Mucosa of rectum (tissue), 2 donors: Measurements from ENCODE around the gene TRA2B.

Experiments used
- H3K27ac ChIP-seq, 2 donors: one replicate each; pipeline ENCODE4 v1.7.0; 2013; ENCODE audit warnings: inconsistent platforms in 2 of 2, low read depth in 2 of 2, low read length in 2 of 2
- H3K27me3 ChIP-seq, 2 donors: one replicate each; pipeline ENCODE4 v1.7.0; 2013; ENCODE audit warnings: low read length in 2 of 2; ENCODE audit not compliant: control insufficient read depth in 2 of 2, insufficient read depth in 2 of 2
- H3K36me3 ChIP-seq, 2 donors: one replicate each; pipeline ENCODE4 v1.7.0; 2013; ENCODE audit warnings: low read length in 2 of 2; ENCODE audit not compliant: control insufficient read depth in 2 of 2, insufficient read depth in 2 of 2
- H3K4me1 ChIP-seq, 2 donors: one replicate each; pipeline ENCODE4 v1.7.0; 2013; ENCODE audit warnings: low read length in 2 of 2, mild to moderate bottlenecking in 1 of 2; ENCODE audit not compliant: control insufficient read depth in 2 of 2, insufficient read depth in 2 of 2
- H3K4me3 ChIP-seq, 2 donors: one replicate each; pipeline ENCODE4 v1.7.0; 2013; ENCODE audit warnings: low read length in 2 of 2
- H3K9ac ChIP-seq, 2 donors: one replicate each; pipeline ENCODE4 v1.7.0; 2013; ENCODE audit warnings: low read length in 2 of 2, low read depth in 1 of 2, mild to moderate bottlenecking in 1 of 2
- H3K9me3 ChIP-seq, 2 donors: one replicate each; pipeline ENCODE4 v1.7.0; 2013; ENCODE audit warnings: low read length in 2 of 2; ENCODE audit not compliant: control insufficient read depth in 2 of 2
- donor health status: healthy.
- donor health status: Normal muscosa, but diverticular disease.

TRA2B gene

DNA sequence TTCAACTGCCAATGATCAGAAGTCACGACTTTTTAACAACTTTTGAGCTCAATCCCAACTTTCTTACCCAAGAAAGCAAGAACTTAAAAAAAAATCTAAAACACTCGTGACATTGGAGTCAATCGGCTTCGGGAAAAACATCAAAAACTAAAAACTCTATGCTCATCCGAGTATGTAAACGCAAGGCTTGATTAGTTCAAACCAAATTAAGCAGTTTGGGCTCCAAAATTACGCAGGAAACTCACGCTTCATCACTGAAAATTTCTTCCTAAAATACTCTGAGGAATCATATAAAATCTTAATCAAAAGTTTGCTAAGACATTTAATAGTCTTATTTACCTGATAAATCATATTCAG, 1.6 kb downstream of the TRA2B start:
- no peaks in the 10 kb centered on the region for H3K36me3 ChIP-seq
- H3K4me3 ChIP-seq = peak overlapping the region; percentile 99 to 100
- peak overlapping the region; percentile 100 for H3K9ac ChIP-seq
- H3K9me3 ChIP-seq = no peaks in the 10 kb centered on the region
- peak overlapping the region; percentile 99 to 100 for H3K27ac ChIP-seq
- H3K27me3 ChIP-seq = no peaks in the 10 kb centered on the region
- H3K4me1 ChIP-seq = peaks cover 32 to 39% of the 10 kb centered on the region in 2 donors

DNA sequence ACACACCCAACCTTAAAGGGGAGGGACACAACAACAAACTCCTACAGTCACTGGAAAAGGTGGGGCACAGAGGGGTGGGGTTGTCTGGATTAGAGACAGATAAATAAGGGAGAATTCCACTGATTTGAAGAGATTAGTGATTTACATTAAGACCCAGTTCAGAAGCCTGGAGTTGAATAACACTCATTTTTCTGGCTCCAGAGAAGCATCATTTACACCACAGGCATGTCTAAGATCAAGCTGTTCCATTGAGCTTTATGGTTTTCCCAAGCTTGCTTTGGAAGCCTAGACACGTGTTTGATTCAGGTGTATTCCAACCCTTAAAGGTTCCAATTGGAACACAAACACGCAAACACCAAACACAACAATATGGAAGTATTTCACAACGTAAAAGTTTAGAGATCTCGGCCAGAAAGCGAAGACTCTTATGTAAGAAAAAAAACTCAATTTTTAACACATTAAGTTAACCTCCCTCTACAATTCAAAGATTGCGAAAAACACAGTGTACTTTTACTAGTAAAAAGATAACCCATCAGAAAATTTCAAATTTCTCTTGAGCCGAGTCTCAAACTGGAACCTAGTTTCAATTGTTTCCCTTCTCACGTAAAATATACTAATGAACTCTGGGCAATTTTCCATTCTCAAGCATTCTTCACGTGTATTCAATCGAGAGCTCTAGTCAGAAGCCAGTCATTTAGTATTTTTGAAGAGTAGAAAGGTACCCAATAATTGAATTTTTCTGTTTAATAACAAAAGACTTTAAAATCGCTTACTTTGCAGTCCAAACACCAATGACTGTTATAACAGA, 2.1 kb downstream of the TRA2B start:
- peaks cover 36 to 44% of the 10 kb centered on the region in 2 donors for H3K4me1 ChIP-seq
- no peaks in the 10 kb centered on the region for H3K9me3 ChIP-seq
- H3K9ac ChIP-seq = peak overlapping the region; percentile 100
- H3K27me3 ChIP-seq = no peaks in the 10 kb centered on the region
- H3K27ac ChIP-seq = peak overlapping the region in 1 of 2 donors; percentile 99
- peak overlapping the region; percentile 99 to 100 for H3K4me3 ChIP-seq
- peaks cover 0 to 3% of the 10 kb centered on the region in 2 donors for H3K36me3 ChIP-seq

DNA sequence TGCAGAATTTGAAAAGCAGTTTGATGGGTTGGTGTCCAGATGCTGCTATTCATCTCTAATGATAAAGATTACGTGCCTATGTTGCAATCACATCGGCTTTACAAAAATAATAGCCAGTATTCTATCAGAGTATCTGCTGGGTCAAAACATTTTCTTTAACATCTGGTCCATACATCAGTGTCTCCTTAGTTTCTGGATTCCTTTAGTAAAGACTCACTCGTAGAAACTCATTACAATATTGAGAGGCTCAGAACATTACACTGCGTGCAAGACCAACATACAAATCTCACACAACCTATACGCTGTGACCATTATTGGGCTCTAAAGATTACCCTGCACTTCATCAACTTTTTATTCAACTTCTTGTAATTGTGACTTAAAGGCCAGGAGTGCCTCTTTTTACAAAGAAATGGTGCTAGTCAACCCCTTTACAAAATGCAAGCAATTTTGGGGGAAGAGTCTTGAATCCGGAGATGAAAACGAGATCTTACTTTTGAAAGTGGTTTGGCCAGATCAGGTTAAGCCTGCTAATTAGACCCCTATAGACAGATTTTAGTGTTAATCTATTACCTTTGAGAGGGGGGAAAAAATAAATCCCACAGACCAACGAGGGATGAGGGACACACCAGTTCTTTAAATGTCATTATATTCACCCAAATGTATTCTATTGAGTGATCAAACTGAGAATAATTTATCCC, 2.9 kb downstream of the TRA2B start:
- Histone ChIP-seq H3K9me3 (no peaks in the 10 kb centered on the region), H3K9ac (peak overlapping the region; percentile 100), H3K27ac (peak overlapping the region in 1 of 2 donors; percentile 16), H3K4me1 (peaks cover 42 to 51% of the 10 kb centered on the region in 2 donors), H3K4me3 (peak overlapping the region; percentile 99 to 100), H3K27me3 (no peaks in the 10 kb centered on the region), H3K36me3 (peaks cover 2 to 8% of the 10 kb centered on the region in 2 donors)

DNA sequence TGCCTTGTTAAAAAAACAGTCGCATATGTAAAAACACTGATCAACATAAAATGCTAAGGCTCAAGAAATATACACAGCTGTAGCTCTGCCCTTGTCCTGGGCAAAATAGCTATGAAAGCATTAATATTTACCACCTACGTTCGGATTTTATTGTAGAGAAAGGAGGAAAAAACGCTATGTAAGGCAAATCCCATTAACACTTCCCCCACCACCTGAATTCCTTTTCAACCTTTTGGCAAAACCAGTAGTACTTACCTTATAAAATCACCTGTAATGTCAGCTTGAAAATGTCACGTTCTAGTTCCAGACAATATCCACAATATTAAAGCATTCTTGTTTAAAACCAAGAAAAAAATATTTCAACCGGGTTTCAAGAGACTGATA, 3.6 kb downstream of the TRA2B start:
- H3K9ac ChIP-seq = peak overlapping the region in 1 of 2 donors; percentile 27
- no peaks in the 10 kb centered on the region for H3K27me3 ChIP-seq
- no peaks in the 10 kb centered on the region for H3K9me3 ChIP-seq
- peak overlapping the region; percentile 99 to 100 for H3K4me3 ChIP-seq
- H3K4me1 ChIP-seq = peaks cover 50 to 58% of the 10 kb centered on the region in 2 donors
- H3K36me3 ChIP-seq = peaks cover 7 to 11% of the 10 kb centered on the region in 2 donors
- H3K27ac ChIP-seq = no peak overlapping the region

DNA sequence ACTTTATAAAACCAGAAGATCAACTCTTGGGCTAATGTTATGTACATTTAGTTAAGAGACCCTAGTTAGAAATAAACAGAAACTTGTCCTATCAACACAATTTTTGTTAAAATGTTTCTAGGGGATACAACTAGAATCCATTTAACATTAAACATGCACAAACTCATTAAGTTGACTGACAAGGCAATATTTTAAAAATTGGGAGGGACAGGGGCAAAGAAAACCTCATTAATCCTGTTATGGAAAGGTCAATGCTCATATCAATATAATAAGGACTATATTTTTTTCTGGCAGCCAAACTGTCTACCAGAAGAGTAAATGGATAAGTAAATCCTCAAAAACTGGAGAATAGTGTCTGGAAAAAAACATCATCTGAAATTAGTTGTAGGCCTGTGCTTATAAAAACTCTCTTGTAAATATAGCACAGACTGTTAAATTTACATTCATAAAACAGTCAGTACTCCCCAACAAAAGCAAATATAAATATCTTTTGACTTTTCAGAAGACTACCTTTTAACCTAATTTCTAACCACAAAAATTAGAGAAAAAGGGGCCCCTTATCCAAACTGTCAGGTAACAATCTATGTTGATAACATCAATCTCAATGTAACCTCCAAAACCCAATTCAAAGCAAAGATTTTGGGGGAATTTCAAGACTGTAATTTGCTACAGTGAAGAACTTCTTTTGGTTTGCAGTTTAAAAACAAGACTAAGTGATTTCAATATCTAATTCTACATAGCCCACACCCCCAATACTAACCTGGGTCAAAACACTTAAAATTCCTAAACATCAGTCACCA, 4.2 kb downstream of the TRA2B start:
- peak overlapping the region; percentile 99 to 100 for H3K4me3 ChIP-seq
- no peaks in the 10 kb centered on the region for H3K9me3 ChIP-seq
- H3K9ac ChIP-seq = no peak overlapping the region
- H3K36me3 ChIP-seq = peaks cover 7 to 11% of the 10 kb centered on the region in 2 donors
- peaks cover 55 to 64% of the 10 kb centered on the region in 2 donors for H3K4me1 ChIP-seq
- H3K27me3 ChIP-seq = no peaks in the 10 kb centered on the region
- no peak overlapping the region for H3K27ac ChIP-seq

DNA sequence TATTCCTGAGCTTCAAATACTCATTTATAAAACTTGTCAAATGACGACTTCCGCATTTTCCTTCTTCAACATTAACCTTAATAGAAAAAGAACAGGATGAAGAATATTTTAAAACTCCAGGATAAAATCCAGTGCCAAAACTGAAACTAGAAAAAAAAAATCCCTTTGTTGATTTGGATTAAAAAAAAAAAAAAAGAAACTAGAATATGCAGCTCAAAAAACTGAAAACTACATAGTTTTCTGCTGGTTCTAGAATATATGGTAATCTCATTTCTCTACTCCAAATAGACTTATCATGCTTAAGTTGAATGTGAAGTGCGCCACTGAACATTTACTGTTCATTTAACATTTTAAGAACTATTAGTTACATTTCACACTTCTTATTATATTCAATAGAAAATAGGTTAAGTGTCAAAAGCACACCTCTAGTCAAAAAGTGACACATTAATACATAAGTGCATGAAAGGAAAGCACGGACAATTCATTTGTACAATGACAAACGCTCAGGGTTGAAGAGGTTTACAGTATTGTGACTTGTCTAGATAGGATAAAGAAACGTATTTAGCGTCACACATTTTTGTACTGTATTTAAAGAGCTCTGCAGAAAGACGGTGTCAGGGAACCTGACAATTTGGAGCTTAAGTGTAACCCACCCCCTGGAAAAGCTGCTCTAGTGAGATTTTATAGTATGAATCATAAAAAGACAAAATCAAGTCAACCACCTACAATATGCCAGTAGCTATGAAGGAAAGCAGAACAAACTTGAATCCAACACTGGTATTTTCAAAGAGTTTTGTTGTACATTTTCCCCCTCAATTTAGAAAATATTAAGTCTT, 5.8 kb downstream of the TRA2B start:
- H3K4me3 ChIP-seq = peak overlapping the region; percentile 11 to 43
- no peak overlapping the region for H3K27ac ChIP-seq
- H3K9ac ChIP-seq = peak overlapping the region in 1 of 2 donors; percentile 28
- H3K36me3 ChIP-seq = peaks cover 7 to 11% of the 10 kb centered on the region in 2 donors
- no peaks in the 10 kb centered on the region for H3K27me3 ChIP-seq
- no peaks in the 10 kb centered on the region for H3K9me3 ChIP-seq
- peaks cover 69 to 79% of the 10 kb centered on the region in 2 donors for H3K4me1 ChIP-seq

DNA sequence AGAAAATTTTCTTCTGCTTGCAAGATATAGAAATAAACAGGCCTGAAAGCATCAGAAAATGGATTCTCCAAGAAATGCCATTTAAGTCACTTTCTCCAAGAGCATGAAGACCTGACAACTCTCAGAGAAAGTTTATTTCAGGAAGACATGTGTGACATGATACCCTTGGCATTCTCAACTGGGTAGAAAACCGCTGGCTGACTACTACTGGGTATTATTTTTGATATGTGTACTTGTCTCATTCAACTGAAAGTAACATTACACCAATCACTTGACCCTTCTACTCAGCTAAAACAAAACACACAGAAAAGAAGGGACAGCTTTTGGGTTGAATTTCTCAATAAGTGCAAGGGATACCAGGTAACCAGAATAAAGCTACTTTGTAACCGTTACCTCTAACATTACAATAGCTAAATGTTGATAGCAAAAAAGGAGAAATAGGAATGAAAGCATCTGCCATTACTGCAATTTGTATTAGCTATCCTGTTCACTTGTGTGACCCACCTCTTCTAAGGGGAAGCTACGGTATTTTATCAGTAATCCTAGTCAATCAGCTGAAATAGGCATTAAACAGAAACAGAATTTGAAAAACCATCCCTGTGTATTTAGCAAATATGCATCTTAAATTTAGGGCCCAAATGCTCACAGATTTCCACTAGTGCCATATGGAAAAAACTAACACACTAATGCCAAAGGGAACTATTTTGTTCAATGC, 7.3 kb downstream of the TRA2B start:
- Histone ChIP-seq H3K9ac (no peak overlapping the region), H3K4me1 (peaks cover 76% of the 10 kb centered on the region in 2 donors), H3K4me3 (peak overlapping the region in 1 of 2 donors; percentile 1), H3K36me3 (peaks cover 11 to 19% of the 10 kb centered on the region in 2 donors), H3K27me3 (no peaks in the 10 kb centered on the region), H3K9me3 (no peaks in the 10 kb centered on the region), H3K27ac (no peak overlapping the region)

DNA sequence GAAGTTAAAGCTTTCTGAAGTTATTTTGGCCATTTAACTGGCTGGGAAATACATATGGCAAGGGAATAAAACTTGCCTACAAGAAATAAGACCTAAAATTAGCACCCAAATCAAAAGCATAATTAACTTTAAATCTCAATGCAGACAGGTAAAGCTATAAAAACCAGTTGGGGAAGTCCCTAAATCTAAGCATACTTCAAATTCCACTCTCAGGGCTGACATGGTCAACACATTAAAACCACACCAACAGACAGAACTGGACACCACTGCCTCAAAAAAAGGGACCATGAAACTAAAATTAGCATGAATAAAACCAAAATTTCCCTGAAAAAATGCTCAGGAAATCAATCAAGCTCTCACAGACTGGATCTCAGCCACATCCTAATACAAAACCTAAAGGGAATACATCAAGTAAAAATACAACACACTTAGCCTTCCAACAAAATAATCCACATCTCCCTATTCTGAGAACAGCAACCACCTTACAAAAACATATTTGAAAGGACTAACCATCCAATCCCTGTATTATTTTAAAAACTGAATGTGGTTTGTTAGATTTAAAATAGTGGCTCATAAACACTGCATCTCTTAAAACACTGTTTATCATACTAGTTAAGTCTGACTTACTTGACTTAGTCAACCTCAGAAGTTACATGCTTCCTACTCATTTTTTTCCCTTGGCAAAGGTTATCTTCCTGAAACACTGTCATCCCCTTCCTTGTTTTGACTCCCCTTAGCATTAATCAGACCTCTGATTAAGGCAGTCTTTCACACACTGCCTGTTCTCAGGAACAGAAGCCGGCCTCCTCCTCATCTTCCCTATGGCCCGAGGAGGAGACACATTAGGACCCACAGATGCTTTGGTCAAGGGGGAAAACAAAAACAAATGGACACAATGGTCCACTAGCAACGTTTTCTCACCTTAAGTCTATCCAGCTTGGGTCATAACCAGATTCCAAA, 8.3 kb downstream of the TRA2B start:
- Histone ChIP-seq H3K27me3 (no peaks in the 10 kb centered on the region), H3K4me3 (peak overlapping the region in 1 of 2 donors; percentile 29), H3K9ac (no peak overlapping the region), H3K9me3 (no peaks in the 10 kb centered on the region), H3K27ac (no peak overlapping the region), H3K4me1 (peaks cover 65 to 68% of the 10 kb centered on the region in 2 donors), H3K36me3 (peaks cover 22 to 30% of the 10 kb centered on the region in 2 donors)
